ENCODE results near the gene DOLPP1. TPM values are rescaled to one million over a fixed set of nuclear protein-coding genes. Genes with fewer than 3 reads are reported as not detected.
A peak's percentile ranks its signal among the peaks of the same experiment; 100 is the strongest.
"Not testable (repeated sequence)": the region's sequence is repeated elsewhere in the genome, so short reads cannot be mapped to it uniquely, and the experiment has no call there.

DOLPP1 gene, protein sequence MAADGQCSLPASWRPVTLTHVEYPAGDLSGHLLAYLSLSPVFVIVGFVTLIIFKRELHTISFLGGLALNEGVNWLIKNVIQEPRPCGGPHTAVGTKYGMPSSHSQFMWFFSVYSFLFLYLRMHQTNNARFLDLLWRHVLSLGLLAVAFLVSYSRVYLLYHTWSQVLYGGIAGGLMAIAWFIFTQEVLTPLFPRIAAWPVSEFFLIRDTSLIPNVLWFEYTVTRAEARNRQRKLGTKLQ
- total RNA-seq = 10 to 100 TPM in 1 of 4 donors, 1 to 10 TPM in 2, not detected in 1; 1.0 to 10.2 (median 9.7) TPM

DNA sequence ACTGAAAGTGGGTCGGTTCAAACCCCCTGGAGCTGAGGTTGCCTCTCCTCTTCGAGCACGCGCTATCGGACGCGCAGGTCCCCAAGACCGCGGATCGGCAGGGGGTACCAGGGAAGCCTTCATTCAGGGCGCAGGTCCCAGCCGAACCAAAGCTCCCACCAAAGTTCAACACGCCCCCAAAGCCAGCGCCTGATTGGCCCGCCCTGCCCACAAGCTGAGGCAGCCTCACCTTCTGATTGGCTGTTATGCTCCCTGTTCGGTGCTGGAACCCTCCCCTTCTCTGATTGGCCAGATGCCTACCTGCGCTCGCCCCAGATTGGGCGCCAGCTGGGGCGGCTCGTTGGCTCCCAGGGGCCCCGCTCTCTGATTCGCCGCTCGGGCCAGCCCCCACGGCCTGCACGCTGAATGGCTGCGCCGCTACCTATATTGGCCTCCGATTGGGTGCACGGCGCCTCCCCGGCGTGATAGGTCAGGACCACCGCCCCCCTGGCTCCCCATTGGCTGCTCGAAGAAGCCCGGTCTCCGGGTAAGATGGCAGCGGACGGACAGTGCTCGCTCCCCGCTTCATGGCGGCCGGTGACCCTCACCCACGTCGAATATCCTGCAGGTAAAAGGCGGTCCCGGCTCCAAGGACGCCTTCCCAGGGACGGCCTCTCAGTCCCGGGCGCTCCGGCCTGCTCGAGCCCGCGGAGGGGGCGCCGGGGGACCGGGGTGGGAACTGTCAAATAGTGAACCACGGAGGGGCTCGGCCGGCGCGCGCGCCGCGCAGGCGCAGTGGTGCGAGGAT is at the start of gene DOLPP1:
DOLPP1 (plus strand) TSS at position 511 of the 787 bp plus-strand sequence; CDS start at position 532, 21 bp downstream.
- Histone ChIP-seq H3K36me3 (no peaks in the 10 kb centered on the region), H3K9me3 (no peaks in the 10 kb centered on the region), H3K4me1 (peaks cover 0 to 7% of the 10 kb centered on the region in 2 donors), H3K4me3 (peak within 1 kb of the TSS; percentile 66 to 71), H3K27me3 (no peaks in the 10 kb centered on the region), H3K27ac (peak within 1 kb of the TSS; percentile 63 to 89)
- peak; percentile 46 to 70 for TF ChIP-seq POLR2A (IDR thresholded peaks at IDR 0.05)
- TF ChIP-seq, protein P1, sequence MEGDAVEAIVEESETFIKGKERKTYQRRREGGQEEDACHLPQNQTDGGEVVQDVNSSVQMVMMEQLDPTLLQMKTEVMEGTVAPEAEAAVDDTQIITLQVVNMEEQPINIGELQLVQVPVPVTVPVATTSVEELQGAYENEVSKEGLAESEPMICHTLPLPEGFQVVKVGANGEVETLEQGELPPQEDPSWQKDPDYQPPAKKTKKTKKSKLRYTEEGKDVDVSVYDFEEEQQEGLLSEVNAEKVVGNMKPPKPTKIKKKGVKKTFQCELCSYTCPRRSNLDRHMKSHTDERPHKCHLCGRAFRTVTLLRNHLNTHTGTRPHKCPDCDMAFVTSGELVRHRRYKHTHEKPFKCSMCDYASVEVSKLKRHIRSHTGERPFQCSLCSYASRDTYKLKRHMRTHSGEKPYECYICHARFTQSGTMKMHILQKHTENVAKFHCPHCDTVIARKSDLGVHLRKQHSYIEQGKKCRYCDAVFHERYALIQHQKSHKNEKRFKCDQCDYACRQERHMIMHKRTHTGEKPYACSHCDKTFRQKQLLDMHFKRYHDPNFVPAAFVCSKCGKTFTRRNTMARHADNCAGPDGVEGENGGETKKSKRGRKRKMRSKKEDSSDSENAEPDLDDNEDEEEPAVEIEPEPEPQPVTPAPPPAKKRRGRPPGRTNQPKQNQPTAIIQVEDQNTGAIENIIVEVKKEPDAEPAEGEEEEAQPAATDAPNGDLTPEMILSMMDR (IDR thresholded peaks at IDR 0.05) = peak in 2 of 4 experiments; percentile 3 to 10
- DNase-seq = peak; percentile 98
- intact Hi-C loops (cut with DNase I; ENCODE audit: low total_unique reads) = no loop called here

DNA sequence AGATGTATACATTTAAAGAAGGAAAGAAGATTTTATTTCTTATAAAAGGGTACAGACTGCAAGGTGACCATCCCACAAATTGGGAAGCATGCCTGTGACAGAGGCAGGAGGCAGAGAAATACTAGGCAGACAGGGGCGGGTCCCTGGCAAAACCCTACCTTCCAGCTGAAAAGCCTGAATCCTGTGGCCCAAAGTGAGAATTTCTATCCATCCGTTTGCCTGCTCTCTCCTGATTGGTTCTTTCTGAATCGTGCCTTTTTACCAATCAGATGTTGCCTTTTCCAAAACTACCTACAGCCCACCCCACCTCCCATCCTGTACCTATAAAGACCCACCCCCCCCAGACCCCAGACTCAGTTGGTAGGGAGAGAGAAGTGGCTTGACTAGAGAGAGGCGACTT is 49.4 kb upstream of the DOLPP1 start:
- H3K4me3 ChIP-seq = no peak overlapping the region
- no peaks in the 10 kb centered on the region for H3K9me3 ChIP-seq
- H3K27me3 ChIP-seq = no peaks in the 10 kb centered on the region
- TF ChIP-seq POLR2A (IDR thresholded peaks at IDR 0.05) = no peak
- DNase-seq = no peak
- intact Hi-C loops (cut with DNase I; ENCODE audit: low total_unique reads) = no loop called here
- no peak overlapping the region for H3K27ac ChIP-seq
- peaks cover 0 to 8% of the 10 kb centered on the region in 2 donors for H3K4me1 ChIP-seq
- no peaks in the 10 kb centered on the region for H3K36me3 ChIP-seq

DNA sequence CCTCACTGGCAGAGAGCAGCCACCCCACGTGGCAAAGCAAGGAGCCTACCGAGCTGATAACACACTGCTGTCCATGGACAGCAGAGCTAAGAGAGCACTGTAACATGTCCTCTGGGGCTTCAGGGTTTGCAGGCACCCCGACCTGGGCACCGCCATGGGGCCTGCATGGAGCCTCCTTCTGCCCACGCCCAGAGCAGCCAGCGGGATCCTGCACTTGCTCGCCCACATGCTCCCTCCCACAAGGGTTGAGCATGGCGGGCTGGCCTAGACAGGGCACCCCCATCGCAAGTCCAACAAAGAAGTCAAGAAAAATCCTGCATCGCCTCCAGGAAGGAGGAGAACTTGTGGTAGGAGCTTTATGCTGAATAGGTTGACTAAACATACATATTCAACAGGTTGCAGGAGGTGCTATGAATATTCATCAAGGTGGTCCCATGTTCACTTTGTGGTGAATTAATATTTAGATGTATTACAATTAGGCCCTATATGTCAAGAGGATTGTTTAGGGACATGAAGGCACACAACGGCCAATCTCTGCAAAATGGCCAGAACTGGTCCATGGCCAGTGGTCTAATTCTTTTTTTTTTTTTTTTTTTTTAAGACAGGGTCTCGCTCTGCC is 48.3 kb upstream of the DOLPP1 start:
- no peaks in the 10 kb centered on the region for H3K27me3 ChIP-seq
- H3K9me3 ChIP-seq = no peaks in the 10 kb centered on the region
- no peak overlapping the region for H3K4me3 ChIP-seq
- no peak for TF ChIP-seq POLR2A (IDR thresholded peaks at IDR 0.05)
- TF ChIP-seq, protein P1 (IDR thresholded peaks at IDR 0.05) = no peak
- DNase-seq = no peak
- peaks cover 0 to 6% of the 10 kb centered on the region in 2 donors for H3K4me1 ChIP-seq
- H3K36me3 ChIP-seq = no peaks in the 10 kb centered on the region
- intact Hi-C loops (cut with DNase I; ENCODE audit: low total_unique reads) = no loop called here
- H3K27ac ChIP-seq = no peak overlapping the region

DNA sequence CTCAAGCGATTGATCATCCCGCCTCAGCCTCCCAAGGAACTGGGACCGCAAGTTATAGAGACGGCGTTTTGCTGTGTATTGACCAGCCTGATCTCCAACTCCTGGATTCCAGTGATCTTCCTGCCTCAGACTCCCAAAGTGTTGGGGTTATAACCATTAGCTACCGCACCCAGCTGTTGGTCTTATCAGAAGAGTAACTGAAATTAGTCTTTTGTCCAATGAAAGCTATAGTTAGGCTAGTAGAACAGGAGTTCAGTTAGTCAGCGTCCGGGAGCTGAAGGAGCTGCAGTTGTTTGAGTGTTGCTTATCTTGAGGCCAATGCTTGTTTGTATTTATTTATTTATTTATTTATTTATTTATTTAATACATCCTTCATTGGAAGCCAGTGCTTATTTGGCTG is 47.7 kb upstream of the DOLPP1 start:
- Histone ChIP-seq H3K27ac (no peak overlapping the region), H3K9me3 (no peaks in the 10 kb centered on the region), H3K36me3 (no peaks in the 10 kb centered on the region), H3K4me3 (no peak overlapping the region), H3K27me3 (no peaks in the 10 kb centered on the region), H3K4me1 (peaks cover 0 to 11% of the 10 kb centered on the region in 2 donors)
- intact Hi-C loops (cut with DNase I; ENCODE audit: low total_unique reads) = no loop called here
- TF ChIP-seq POLR2A (IDR thresholded peaks at IDR 0.05) = no peak
- TF ChIP-seq, protein P1 (IDR thresholded peaks at IDR 0.05) = no peak
- DNase-seq = no peak

DNA sequence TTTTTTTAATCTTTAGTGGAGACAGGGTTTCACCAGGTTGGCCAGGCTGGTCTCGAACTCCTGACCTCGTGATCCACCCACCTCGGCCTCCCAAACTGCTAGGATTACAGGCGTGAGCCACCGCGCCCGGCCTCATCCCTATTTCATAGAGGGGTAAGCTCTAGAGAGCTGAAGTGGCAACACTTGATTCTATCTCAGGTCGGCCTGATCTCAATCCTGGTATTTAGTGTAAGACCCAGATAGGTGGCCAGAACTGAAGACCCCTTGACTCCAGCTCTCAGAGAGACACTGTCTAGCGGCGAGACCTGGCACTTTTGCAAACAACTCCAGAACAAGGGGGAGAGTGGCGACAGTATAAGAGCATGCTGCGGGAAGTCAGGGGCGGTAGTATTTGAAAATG is 45.1 kb upstream of the DOLPP1 start:
- H3K9me3 ChIP-seq; H3K27me3 ChIP-seq; intact Hi-C loops (cut with DNase I; ENCODE audit: low total_unique reads); H3K36me3 ChIP-seq: not testable (repeated sequence)
- Histone ChIP-seq H3K4me3 (peak overlapping the region; percentile 40 to 78), H3K27ac (peak overlapping the region; percentile 79 to 85), H3K4me1 (peaks cover 0 to 11% of the 10 kb centered on the region in 2 donors)
- DNase-seq = peak in 1 of 2 donors; percentile 36
